IPS-18c (cell line): ENCODE measurements around the gene ETV4.

ENCODE experiments used
- H3K4me3 ChIP-seq: 2 replicates; pipeline ENCODE4 v1.7.0; 2013; ENCODE audit warnings: low read depth, mild to moderate bottlenecking, low read length, moderate library complexity; ENCODE audit not compliant: insufficient read depth
- H3K9me3 ChIP-seq: one replicate; pipeline ENCODE4 v1.6.1; 2013; ENCODE audit warnings: mild to moderate bottlenecking, low read length, moderate library complexity; ENCODE audit not compliant: control insufficient read depth, insufficient read depth

ETV4 gene

GRCh38 chr17:43482103-43483012 is 63.8 kb downstream of the ETV4 start:
- Histone ChIP-seq H3K4me3 (no peak overlapping the region), H3K9me3 (no peaks in the 10 kb centered on the region)

GRCh38 chr17:43479948-43480347 is 66.2 kb downstream of the ETV4 start:
- Histone ChIP-seq H3K9me3 (peaks cover 4% of the 10 kb centered on the region), H3K4me3 (no peak overlapping the region)
